GM18517 (cell line): ENCODE measurements around the gene QDPR.
"Not testable (repeated sequence)": the region's sequence is repeated elsewhere in the genome, so short reads cannot be mapped to it uniquely, and the experiment has no call there.

Experiments
- ATAC-seq: cut with Tn5 transposase; IDR thresholded peaks from one replicate; pipeline ENCODE4 v1.9.1; 2021; ENCODE audit warnings: mild to moderate bottlenecking, moderate library complexity; ENCODE audit not compliant: unreplicated experiment

The QDPR gene

DNA sequence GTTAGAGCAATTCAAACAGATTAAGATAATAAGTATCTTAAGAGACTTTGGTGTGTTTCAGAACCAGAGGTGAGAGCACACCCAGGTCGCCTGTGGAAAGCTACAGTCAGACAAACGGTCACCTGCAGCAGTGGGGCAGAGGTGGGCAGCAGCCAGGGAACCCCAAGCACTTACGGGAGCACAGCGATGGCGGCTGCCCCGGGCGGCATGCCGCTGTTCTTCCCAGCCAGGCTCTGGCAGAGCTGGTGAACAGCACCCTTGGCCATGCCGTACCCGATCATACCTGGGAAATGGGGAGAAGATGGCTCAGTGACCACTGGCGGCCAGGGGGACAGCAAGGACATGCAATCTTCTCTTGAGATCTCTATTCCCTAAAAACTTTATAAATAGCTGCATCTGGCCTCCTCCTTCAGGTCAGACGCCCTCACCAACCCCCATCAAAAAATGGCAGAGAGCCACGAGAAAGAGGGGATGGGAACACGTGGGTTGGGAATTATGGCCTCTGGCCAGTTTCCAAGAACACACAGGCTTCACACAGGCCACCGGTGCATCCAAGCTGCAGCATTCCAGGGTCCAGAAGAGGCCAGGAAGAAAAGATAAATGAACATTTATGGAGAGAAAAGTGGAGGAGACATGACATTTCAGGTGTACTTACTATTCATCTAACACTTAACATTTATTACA lies 19.7 kb downstream of the QDPR start:
- ATAC-seq, result no peak

DNA sequence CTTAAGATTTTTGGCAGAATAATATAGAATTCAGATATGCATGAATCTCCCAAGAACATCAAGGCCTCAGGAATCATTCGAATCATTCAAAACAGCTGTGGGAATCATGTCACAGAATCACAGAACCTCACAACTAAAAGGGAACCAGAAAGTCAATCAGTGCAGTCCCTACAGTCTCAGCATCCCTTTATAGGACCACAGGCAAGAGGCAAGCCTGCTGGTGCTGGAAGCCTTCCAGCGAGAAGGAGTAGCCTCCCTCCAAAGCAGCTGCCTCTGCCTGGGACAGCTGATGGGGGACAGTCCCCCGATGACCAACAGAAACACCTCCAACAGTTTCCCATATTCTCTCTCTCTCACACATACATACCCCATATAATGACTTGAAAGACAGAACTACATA lies 20.7 kb downstream of the QDPR start:
- no peak for ATAC-seq

- ATAC-seq, result no peak
Measured at GRCh38 chr4:17490575-17491059, 21.3 kb downstream of the QDPR start.

DNA sequence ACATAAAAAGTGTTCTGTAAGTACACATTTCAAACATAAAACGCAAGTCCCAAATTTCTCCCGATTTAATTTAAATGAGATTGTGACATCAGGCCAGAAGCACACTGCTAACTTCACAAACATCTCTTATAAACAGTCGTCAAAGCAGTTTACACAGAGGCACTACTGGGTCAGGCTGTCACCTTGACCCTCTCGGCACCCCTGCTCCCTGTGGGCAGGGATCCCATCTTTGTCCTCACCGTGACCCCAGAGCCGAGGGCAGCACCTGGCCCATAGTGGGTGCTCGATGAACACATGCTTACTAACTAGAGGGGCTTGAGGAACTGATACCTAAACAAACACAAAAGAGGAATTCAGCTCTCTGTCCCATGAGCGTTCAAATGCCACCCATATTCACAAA lies 22.2 kb downstream of the QDPR start:
- no peak for ATAC-seq

- ATAC-seq, result no peak
Measured at GRCh38 chr4:17489123-17489522, 22.8 kb downstream of the QDPR start.

GRCh38 chr4:17482716-17483115 lies 29.2 kb downstream of the QDPR start:
- ATAC-seq, result no peak

DNA sequence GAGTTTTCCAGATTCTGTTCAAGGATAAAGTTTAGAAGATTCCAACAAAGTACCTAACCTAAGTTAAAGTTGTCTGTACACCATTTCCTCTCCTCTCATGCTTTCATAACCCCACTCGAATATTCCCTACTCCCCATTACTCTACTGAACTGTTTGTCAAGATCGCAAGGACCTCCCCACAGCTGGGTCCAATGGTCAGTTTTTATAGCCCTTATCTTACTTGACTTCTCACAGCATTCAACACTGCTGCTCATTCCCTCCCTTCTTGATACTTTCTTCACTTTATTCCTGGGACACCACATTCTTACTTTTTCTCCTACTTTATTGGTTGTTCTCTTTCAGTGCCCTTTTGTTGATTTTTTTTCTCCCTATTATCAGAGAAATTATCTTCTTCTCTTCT lies 30.9 kb downstream of the QDPR start:
- ATAC-seq, result no peak

DNA sequence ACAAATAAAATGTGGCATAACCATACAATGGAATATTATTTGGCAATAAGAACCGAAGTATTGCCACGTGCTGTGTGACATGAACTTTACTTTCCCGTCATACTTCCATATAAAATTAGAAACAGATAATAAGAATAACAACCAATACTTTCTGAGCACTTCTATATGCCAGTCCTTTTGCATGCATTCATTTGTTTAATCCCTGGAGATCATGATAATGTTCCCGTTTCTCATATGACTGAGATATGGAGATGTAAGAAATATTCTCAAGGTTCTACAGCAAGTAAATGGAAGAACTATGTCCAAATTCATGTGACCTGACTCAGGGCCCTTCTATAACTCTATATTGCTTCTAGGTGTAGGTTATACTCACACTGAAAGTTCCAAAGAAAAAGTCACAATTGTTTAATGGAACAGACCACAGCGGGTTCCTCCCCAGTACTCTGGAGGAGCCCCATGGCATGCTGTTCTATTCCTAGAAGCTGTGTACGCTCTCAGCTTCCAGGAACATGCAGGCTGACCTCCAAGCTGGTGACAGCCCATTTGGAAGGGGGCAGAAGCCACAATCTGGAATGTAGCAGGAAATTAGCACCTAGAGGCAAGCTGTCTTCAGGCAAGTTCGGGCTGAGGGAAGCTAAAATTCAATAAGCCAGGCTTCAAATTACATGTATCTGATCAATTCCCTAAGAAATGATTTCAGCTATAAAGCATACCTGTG lies 31.5 kb downstream of the QDPR start:
- ATAC-seq, result no peak

GRCh38 chr4:17477774-17478472 lies 34.0 kb downstream of the QDPR start:
- ATAC-seq, result no peak

DNA sequence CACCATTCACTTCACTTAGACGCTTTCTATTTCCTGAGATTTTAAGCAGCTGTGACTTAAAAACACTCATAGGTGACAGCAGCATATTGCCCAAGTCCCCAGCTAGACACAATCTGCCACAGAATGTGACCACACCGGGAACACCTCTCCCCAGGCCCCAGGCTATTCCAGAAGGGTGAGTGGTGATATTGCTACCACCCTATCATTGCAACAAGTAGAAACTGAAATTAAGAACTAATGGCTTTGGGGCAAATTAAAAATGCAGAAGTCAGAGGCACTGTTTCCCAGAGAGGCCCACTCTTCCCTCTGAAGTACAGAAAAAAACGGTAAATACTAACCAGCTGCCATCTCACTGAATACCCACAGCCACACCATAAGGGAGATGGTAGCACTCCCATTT lies 35.0 kb downstream of the QDPR start:
- ATAC-seq, result no peak

- ATAC-seq, result no peak
Measured at GRCh38 chr4:17475481-17475880, 36.4 kb downstream of the QDPR start.

DNA sequence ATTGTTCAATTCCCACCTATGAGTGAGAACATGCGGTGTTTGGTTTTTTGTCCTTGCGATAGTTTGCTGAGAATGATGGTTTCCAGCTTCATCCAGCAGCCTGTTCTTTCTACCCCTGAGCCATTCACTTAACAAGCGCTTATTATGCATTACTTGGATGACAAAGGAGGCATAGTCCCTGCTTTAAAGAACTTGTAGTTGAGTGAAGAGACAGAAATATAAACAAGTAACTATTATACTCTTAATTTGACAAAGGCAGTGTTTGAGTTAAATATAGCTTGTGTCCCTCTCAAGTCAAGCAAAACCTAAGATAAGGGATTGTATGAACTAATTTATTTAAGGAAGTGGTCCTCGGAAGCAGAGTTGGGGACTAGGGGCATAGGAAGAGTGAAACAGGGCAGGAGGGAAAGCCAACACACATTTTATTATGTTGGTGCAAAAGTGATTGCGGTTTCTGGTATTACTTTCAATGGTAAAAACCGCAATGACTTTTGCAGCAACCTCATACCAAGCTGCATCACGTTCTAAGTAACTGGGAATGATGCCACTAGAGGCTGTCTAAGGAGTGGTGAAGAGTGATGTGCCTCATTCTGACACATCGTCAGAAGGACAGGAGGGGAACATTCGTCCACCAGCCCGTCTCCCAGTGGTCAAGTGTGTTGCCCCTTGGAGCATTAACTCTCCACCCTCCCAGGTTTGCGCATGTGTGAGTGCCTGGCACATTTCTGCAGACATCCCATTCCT lies 41.8 kb downstream of the QDPR start:
- ATAC-seq, result no peak

- no peak for ATAC-seq
Measured at GRCh38 chr4:17468619-17469221, 43.2 kb downstream of the QDPR start.

DNA sequence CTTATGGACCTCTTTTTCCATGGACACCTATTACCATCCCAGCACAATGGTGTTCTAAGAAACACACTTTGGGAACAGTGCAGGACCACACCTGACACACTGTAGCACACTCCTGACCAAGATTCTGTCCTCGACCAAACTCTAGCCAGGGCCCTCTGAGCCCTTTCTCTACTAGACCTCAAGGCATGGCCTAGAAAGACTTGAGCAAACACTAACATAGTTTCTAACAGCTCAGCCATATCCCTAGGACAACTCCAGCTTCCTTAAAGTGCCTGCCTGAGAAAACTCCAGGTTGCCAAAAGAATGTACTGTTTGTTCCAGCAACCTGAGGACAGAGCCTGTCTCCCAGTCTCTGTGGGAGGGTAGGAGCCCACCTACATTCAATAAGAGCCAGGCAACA lies 48.3 kb downstream of the QDPR start:
- ATAC-seq, result no peak

DNA sequence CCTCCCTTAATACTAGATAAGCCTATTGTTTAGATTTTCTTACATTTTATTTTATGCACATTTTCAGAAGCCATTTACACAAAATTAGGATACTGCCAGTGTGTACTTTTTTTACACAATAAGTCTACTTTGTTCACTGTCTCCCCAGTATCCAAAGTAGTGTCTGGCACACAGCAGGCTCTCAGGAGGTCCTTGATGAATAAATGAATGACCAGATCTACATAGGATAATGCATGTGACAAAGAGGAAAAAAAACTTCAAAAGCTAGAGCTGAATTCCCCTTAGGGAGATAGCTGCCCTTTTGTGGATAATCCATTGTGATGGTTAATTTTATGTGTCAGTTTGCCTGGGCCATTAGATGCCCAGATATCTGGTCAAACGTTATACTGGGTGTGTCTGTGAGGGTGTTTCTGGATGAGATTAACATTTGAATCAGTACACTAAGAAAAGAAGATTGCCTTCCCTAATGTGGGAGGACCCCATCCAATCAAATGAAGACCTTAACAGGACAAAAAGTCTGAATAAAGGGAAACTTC lies 61.6 kb downstream of the QDPR start:
- no peak for ATAC-seq

DNA sequence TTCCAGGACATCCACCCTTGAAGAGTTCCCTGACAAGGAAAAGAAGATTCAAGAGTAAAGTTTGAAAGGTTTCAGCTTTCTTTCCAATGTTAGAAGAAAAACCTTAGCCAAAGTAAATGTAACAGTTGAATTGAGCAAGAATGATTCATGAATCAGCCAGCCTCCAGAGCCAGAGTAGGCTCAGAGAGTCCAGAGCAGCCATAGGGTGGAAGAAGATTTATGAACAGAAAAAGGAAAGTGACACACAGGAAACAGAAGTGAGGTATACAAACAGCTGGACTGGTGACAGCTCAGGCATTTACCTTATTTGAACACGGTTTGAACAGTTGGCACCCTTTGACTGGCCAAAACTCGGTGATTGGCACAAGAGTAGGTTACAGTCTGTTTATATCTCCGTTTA lies 63.2 kb downstream of the QDPR start:
- peak; percentile 57 for ATAC-seq

GRCh38 chr4:17447675-17448298 lies 64.1 kb downstream of the QDPR start:
- peak; percentile 96 for ATAC-seq

DNA sequence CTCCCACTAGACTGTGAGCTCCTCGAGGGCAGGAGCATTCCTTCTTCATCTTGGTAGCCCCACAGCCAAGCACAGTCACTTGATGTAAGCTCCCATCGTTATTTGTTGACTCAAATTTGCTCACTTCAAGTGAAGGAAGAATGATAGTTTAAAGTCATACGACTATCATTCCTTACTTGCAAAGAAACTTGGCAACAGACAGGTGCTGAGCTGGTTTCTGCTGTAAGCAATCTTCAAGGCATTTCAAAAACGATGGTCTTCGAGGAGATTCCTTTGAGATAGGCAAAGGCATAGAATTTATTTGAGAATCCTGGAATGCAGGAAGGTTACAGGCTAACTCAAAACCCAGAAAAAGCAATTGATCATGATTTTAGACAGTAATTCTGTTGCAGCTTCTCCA lies 64.8 kb downstream of the QDPR start:
- no peak for ATAC-seq

GRCh38 chr4:17442477-17442876 lies 69.4 kb downstream of the QDPR start:
- not testable (repeated sequence) for ATAC-seq

DNA sequence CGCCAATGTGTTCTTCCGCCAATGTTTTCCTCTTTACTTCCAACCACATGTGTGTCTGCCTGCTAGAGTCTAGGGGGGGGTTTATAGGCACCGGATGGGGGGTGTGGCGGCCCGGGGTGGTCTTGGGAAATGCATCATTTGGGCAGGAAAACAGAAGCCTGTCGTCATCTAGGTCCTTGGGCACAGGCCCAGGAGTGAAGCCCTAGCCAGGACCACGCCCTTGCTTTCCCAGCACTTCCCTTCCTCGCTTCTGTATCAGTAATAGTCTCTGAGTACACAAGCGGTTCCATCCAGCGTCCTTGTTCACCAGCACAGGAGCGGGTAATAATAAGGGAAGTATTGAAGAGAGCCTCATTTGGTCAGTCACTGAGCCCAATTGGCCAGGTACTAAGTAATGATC lies 74.5 kb downstream of the QDPR start:
- no peak for ATAC-seq
